Uterus (tissue), 4 donors: ENCODE measurements around the gene FAM120B. TPM values are rescaled to one million over a fixed set of nuclear protein-coding genes. Genes with fewer than 3 reads are reported as not detected.
A peak's percentile ranks its signal among the peaks of the same experiment; 100 is the strongest.

Source experiments
- DNase-seq, 2 donors: peaks; one replicate each; pipeline ENCODE4 v3.0.0-alpha.2; 2019 to 2020
- H3K27ac ChIP-seq, 2 donors: fragments of 200-600 bp; sonication (generic); 1 replicate in 1 of 2; 2 replicates in 1 of 2; pipeline ENCODE4 v1.5.1; 2016 to 2018
- H3K27me3 ChIP-seq, 2 donors: fragments of 200-600 bp; sonication (generic); one replicate each; pipeline ENCODE4 v1.5.1; 2018 to 2019; ENCODE audit warnings: control low read depth in 1 of 2
- H3K36me3 ChIP-seq, 2 donors: fragments of 200-600 bp; sonication (generic); one replicate each; pipeline ENCODE4 v1.5.1; 2019; ENCODE audit warnings: control low read depth in 1 of 2
- H3K4me1 ChIP-seq, 2 donors: fragments of 200-600 bp; sonication (generic); one replicate each; pipeline ENCODE4 v1.5.1; 2018 to 2019; ENCODE audit warnings: control low read depth in 1 of 2
- H3K4me3 ChIP-seq, 2 donors: fragments of 200-600 bp; sonication (generic); 1 replicate in 1 of 2; 2 replicates in 1 of 2; pipeline ENCODE4 v1.5.1; 2018 to 2019; ENCODE audit warnings: mild to moderate bottlenecking in 1 of 2
- H3K9me3 ChIP-seq, 2 donors: fragments of 200-600 bp; sonication (generic); one replicate each; pipeline ENCODE4 v1.5.1; 2019; ENCODE audit warnings: control low read depth in 1 of 2
- CTCF ChIP-seq, 4 experiments: fragments of 200-600 bp in 2 of 4; fragments of 450-650 bp in 2 of 4; sonication (generic) in 2 of 4; IDR thresholded peaks; one replicate each; pipeline ENCODE4 v1.5.1; 2016 to 2019; ENCODE audit warnings: antibody characterized with exemption in 4 of 4, mild to moderate bottlenecking in 2 of 4, moderate library complexity in 1 of 4
- POLR2A ChIP-seq, 2 donors: fragments of 450-650 bp; IDR thresholded peaks; one replicate each; pipeline ENCODE4 v1.6.1; 2016; ENCODE audit warnings: antibody characterized with exemption in 2 of 2, mild to moderate bottlenecking in 1 of 2, moderate library complexity in 1 of 2
- intact Hi-C: fragments of 100-400 bp; cut with DNase I; formaldehyde crosslinking; loops from one replicate; pipeline ENCODE4 v1.15.1; 2023; ENCODE audit warnings: low total_unique reads
- total RNA-seq, 4 donors: library from RNA; depleted of rRNA in 3 of 4; stranded (reverse); fragments of >200 nt in 3 of 4; gene quantifications; one replicate each; pipeline versions ENCODE4 v1.1.0 to v1.2.4, GENCODE V29; 2014 to 2023
- donor health status: DM: yes; HTN: yes; CAD: no.

FAM120B gene
- total RNA-seq, 4 donors from 2014 or later = 12.1 to 50.9 (median 35.2) TPM

DNA sequence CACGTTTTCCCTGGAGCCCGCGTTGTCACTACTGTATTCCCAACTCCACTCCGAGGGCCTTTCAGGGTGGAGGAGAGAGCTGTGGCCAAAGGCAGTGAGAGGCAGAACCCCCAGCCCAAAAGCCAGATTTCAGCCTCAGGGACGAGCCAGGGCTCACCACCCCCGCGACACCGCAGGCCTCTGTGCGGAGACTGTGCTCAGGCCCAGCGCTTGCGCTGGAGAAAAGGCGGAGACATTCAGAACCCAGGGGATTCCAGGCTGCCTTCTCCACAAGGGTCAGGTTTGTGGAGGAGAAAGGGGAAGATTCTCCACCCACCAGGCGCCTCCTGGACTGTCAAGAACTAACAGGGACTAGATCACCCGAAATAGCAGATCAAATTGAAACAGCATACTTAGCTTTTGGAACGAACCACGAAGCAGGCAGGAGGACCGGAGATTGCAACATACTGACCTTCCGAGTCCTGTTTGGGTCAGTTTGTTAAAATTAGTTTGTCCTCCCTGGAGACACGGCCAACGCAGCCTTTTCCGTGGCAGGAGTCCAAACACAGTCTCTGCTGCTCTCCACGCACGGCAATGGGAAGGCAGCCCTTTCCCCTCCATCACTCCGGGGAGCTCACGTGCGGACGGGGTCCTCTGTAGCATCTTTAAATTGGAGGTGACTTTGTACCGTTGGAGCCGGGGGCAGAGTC is 30.0 kb upstream of the FAM120B start:
- Histone ChIP-seq H3K36me3 (no peaks in the 10 kb centered on the region), H3K27me3 (no peaks in the 10 kb centered on the region), H3K9me3 (no peaks in the 10 kb centered on the region), H3K27ac (peak overlapping the region; percentile 61 to 76), H3K4me3 (no peak overlapping the region), H3K4me1 (peaks cover 4 to 6% of the 10 kb centered on the region in 2 donors)
- no peak for TF ChIP-seq CTCF (IDR thresholded peaks at IDR 0.05)
- TF ChIP-seq POLR2A (IDR thresholded peaks at IDR 0.05) = no peak
- DNase-seq = peak; percentile 82 to 86
- intact Hi-C loops = no loop called here

GRCh38 chr6:170277893-170278742 is 28.4 kb upstream of the FAM120B start:
- Histone ChIP-seq H3K4me1 (peaks cover 4 to 6% of the 10 kb centered on the region in 2 donors), H3K27me3 (no peaks in the 10 kb centered on the region), H3K27ac (no peak overlapping the region), H3K4me3 (no peak overlapping the region), H3K36me3 (no peaks in the 10 kb centered on the region), H3K9me3 (no peaks in the 10 kb centered on the region)
- no peak for DNase-seq
- TF ChIP-seq CTCF (IDR thresholded peaks at IDR 0.05) (no peak), POLR2A (IDR thresholded peaks at IDR 0.05) (no peak)
- intact Hi-C loops = no loop called here

DNA sequence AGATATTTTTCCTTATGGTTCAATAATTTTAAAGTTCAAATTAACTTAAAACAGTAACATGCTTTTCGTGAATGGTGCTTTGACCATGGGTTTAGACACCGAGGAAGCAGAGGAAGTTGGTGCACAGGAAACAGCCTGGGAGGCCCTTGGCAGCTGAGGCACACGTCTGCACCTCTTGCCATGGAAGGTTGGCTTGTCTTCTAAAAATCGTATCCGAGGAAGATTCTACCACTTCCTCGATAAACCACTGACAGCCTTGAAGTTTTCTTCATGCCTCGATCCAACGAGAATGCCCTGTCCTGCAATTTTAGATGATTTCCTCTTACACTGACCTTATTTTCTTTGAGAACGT is 27.8 kb upstream of the FAM120B start:
- intact Hi-C loops = no loop called here
- Histone ChIP-seq H3K27me3 (no peaks in the 10 kb centered on the region), H3K27ac (no peak overlapping the region), H3K9me3 (no peaks in the 10 kb centered on the region), H3K36me3 (no peaks in the 10 kb centered on the region), H3K4me1 (peaks cover 4 to 6% of the 10 kb centered on the region in 2 donors), H3K4me3 (no peak overlapping the region)
- DNase-seq = no peak
- no peak for TF ChIP-seq CTCF (IDR thresholded peaks at IDR 0.05)
- no peak for TF ChIP-seq POLR2A (IDR thresholded peaks at IDR 0.05)

DNA sequence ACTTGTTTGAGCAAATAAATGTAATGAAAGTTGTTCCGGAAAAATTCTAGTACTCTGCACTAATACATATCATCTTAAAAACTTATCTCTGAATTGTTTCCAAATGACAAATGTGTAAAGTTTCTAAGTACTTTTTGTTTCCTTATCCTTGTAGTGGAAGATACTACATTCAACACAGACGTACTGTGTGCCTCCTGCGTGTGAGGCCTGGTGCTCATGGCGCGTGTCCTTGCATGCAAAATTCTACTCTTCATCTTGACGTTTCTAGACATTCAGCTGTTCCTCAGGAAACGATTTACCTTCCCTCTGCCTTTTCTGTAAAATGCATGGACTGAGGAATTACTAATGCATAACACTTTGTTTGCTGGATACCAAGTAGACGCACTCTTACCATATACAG is 27.1 kb upstream of the FAM120B start:
- no peaks in the 10 kb centered on the region for H3K27me3 ChIP-seq

More for the DNA sequence above, 27.1 kb upstream of the FAM120B start:
- no peaks in the 10 kb centered on the region for H3K36me3 ChIP-seq
- peak overlapping the region in 1 of 2 donors; percentile 54 for H3K27ac ChIP-seq
- TF ChIP-seq POLR2A (IDR thresholded peaks at IDR 0.05) (no peak), CTCF (IDR thresholded peaks at IDR 0.05) (no peak)
- peaks cover 4 to 6% of the 10 kb centered on the region in 2 donors for H3K4me1 ChIP-seq
- H3K4me3 ChIP-seq = no peak overlapping the region
- intact Hi-C loops = no loop called here
- no peak for DNase-seq
- H3K9me3 ChIP-seq = no peaks in the 10 kb centered on the region
